Adipose tissue (tissue), 3 donors: Measurements from ENCODE around the gene ALOXE3. TPM values are rescaled to one million over a fixed set of nuclear protein-coding genes. Genes with fewer than 3 reads are reported as not detected.

ENCODE experiments used
- H3K27ac ChIP-seq: one replicate; pipeline ENCODE4 v1.5.1; 2013; ENCODE audit warnings: low read depth, low read length
- WGBS, 3 donors: extraction: QIAGEN DNeasy Blood & Tissue Kit; methylation state at CpG; one replicate each; pipeline ENCODE4 v1.1.7; 2013; 5-methylcytosine and 5-hydroxymethylcytosine counted together
- polyA plus RNA-seq, 3 donors: library from polyadenylated mRNA; stranded (reverse); fragments of 200-250 nt; gene quantifications; one replicate each; pipeline ENCODE4 v1.2.3, GENCODE V29; 2013
- donor health status: healthy with polysubstance abuse.
- donor health status: Bipolar disorder and iron deficiency.
- donor health status: healthy.

Gene ALOXE3
- polyA plus RNA-seq, result under 1 TPM in 2 of 3 donors, not detected in 1; 0.01 to 0.18 TPM

DNA sequence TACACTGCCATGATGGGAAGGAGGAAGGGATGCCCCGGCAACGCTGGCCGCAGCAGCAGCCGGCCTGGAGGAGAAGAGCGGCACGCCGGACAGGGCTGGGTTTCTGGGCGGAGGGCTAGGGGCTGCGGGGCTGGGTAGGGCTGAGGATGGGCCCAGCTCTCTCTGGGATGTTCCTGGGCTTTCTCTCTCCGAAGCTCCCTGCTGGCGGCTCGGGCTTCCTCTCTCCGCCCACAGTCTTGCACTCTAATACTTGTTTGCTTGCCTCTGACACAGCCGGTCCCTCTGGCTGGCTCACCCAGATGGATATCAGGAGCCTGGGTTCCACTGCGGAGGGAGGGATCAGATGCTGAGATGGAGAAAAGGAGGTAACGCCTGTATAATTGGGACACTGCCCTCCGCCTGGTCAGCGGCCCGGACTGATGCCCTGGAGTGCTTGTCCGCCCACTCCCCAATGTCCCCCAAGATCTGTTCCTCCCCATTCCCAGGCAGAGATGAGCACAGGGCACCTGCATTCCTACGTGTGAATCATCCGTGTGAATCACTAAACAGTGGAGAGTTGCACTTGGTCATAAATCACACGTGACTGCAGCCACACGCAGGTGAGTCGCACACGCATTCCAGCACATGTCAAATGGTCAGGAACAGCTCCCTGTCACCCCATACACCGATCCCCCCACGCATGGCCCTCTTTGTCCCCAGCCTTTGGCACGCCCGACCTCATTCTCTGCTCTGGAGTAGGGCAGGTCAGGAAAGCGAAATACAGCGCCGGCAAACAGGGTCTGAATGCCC, at the start of gene ALOXE3:
ALOXE3 (minus strand) TSS at position 535 of the 789 bp plus-strand sequence; CDS start at position 11, 524 bp downstream.
- WGBS, 3 donors, result 1 to 3% (median 1%) methylated on average over 33 of the region's 33 CpGs
- H3K27ac ChIP-seq, result no peak within 1 kb of the TSS

DNA sequence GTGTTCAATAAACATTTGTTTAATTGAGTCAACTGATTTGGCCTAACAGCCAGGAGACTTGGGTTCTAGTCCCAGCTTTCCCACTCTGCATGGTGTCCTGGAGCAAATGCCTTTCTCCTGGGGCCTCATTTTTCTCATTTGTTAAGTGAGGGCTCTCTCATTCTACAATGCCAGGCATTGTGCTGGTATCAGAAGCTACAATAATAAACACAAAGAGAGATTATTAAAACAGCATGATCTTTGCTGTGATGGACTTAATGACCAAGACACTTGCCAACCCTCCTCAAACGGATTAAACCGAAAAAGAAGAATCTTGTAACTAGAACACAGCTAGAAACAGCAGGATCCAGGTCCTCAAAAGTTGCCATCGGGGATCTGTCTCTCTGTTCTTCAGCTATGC, 49.2 kb upstream of the ALOXE3 start:
- H3K27ac ChIP-seq, result no peak overlapping the region
- 79 to 88% (median 88%) methylated on average over 3 of the region's 3 CpGs for WGBS, 3 donors

DNA sequence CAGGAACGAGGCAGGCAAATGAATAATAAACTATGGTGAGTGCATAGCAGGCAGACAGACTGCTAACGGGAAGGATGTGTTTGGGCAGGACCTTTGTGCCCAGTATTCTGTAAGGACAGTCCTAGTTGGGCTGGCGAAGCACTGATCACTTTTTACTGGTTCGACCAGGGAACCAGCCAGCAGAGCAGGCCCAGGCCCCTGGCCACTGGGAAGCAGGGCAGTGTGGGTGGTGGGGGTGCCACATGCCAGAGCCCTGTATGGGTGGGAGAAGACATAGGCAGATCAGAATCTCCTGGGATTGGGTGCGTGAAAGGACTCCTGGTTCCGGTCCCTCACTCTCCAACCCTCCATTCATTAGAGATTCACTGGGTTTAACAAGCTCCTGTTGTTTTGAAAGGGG, 48.4 kb upstream of the ALOXE3 start:
- 93 to 95% (median 94%) methylated on average over 6 of the region's 6 CpGs for WGBS, 3 donors
- H3K27ac ChIP-seq, result no peak overlapping the region

- 72 to 80% (median 79%) methylated on average over 6 of the region's 6 CpGs for WGBS, 3 donors
- H3K27ac ChIP-seq, result no peak overlapping the region
These were observed 46.5 kb upstream of the ALOXE3 start for GRCh38 chr17:8164815-8165131.

DNA sequence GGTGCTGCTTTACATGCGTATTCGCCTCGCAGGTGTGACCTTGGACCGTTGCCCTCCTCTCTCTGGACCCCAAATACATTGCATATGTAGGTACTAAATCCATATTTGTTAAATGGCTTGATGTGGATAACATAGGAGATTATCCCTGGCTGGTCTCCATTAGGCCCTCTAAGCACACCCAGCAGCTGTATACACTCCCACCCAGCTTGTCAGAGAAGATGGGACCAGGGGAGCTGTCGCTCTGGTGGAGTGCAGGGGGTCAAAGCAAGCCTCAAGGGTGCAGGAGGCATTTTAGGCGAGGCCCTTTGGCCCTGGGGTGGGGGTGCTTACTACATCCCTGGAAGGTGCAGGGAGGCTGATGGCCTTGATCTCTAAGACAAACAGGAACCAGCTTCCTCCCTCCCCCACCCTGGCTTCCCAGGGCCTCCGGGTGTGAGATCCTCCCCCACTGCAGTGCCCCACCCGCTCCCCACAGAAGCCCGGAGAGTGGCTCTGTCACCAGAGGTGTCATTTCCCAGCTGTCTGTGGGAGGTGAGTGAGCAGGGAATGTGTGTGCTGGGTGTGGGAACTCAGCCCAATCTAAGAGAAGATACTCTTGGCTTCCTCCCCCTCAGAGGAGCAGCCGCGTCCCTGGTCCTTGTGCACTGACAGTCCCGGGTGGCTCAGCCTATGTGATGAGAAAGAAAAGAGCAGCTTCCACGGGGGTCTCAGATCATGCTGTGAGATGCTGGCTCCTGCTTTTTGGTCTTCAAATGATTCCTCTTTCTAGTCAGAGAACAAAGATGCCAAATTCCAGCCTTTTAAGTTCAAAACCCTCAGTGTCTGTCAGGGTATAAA, 45.9 kb upstream of the ALOXE3 start:
- 18 to 23% (median 19%) methylated on average over 13 of the region's 13 CpGs for WGBS, 3 donors
- H3K27ac ChIP-seq, result no peak overlapping the region

DNA sequence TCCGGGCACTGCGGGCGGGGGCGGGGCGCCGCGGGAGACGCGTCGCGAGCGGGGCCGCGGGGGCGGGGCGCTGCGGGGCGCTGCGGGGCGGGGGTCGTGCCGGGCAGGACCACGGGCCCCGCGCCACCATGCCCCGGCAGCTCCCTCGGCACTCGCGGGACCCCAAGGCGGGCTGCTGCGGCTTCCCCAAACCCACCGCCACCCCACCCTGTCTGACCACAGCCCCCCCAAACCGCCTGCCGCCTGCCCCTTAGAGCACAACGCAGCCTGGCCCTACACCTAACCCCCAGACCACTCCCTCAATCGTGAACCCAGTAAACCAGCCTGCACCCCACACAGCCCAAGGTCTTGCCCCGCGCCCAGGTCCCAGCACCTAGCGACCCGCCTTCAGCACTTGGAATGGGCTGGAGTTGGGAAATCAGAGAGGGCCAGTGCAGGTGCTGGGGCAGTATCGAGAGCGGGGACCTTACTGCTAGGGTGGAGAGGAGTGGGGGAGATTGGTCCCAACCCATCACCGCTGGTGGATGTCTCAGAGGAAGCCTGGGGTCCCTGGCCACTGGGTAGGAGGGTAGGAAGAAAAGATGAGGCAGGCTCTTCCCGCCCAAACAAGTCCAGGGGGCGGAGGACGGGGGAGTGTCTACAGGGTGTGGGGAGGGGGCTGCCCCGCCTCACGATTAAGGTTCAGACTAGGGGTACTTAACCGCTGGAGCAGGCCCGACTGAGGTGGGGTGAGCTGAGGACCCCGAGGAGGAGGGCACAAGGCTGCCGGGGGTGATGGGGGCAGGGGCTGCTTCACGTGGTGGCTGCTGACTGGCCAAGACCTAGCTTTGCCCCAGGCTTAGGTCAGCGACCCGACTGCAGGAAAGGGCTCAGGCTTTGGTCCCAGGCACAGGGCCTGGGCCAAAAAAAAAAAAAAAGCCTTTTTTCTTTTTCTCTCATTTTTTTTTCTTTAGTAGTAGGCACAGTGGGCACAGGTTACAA, 45.0 kb upstream of the ALOXE3 start:
- H3K27ac ChIP-seq, result peak overlapping the region; percentile 68
- WGBS, 3 donors, result 12 to 18% (median 13%) methylated on average over 23 to 40 of the region's 55 CpGs

GRCh38 chr17:8162233-8162996, 44.1 kb upstream of the ALOXE3 start, which contains the start of gene VAMP2:
Gene VAMP2, minus strand, starts transcription at chr17:8162948. Its CDS starts 69 bp downstream, at chr17:8162879.
- 0 to 1% (median 0%) methylated on average over 48 to 62 of the region's 75 CpGs for WGBS, 3 donors
- peak within 1 kb of the TSS; percentile 68 for H3K27ac ChIP-seq

- H3K27ac ChIP-seq, result peak overlapping the region; percentile 68
- WGBS, 3 donors, result 40 to 59% (median 58%) methylated on average over 19 of the region's 19 CpGs
These were observed 43.2 kb upstream of the ALOXE3 start for GRCh38 chr17:8161289-8162232.

DNA sequence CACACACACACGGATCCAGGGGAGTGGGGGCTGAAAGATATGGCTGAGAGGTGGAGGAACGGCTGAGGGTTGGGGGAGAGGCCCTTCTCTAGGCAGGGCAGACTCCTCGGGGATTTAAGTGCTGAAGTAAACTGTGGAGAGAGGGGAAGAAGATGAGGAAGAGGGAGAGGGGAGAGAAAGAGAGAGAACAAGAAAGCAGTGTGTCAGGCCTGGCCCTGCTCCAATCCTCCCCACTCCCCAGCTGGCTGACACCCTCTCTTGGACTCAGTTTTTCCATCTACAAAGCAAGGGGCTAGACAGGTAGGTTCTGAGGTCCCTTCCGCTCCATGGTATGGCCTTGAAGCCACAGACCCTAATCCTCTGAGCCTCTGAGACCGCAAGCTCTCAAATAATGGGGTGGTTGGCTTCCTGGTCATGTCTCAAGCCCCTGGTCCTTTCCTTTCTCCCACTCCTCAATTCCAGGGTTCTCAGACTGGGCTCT, 42.5 kb upstream of the ALOXE3 start:
- WGBS, 3 donors, result 48 to 55% (median 53%) methylated on average over 5 of the region's 5 CpGs
- no peak overlapping the region for H3K27ac ChIP-seq

GRCh38 chr17:8160224-8160577, 41.9 kb upstream of the ALOXE3 start:
- no peak overlapping the region for H3K27ac ChIP-seq
- 55 to 73% (median 62%) methylated on average over 3 to 4 of the region's 4 CpGs for WGBS, 3 donors

DNA sequence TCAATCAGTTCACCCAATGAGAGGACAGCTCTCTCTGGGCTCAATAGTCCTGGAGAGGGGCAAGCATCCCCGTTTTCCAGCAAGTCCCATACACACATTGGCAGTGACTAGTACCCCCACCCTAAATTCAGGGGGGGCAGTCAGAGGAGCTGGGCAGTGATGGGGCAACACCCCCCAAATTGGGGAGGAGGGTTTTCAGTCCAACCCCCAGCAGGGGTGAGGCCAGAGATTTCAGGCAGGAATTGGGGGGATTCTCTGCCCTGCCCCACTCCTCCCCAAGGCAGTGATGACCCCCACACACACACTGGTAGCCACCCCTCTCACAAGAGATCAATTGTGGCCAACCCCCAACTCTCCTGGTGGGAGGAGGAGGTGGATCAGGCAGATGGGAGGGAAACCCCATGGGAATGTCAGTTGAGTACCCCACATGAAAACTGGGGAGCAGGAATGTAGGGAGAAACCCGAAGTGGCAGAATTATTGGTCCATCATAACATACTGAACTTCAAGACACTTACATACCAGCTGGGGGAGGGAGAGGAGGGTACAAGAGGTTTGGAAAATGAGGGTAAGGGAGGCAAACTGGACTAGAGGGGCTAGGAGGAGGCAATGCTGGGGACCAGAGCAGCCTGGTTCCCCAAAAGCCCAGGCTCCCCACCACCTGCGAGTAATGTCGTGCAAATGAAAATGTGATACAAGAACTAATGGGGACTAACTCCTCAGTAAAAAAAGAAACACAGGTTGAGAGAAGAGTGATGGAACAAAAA, 41.3 kb upstream of the ALOXE3 start:
- H3K27ac ChIP-seq, result no peak overlapping the region
- WGBS, 3 donors, result 77 to 81% (median 80%) methylated on average over 4 of the region's 4 CpGs

DNA sequence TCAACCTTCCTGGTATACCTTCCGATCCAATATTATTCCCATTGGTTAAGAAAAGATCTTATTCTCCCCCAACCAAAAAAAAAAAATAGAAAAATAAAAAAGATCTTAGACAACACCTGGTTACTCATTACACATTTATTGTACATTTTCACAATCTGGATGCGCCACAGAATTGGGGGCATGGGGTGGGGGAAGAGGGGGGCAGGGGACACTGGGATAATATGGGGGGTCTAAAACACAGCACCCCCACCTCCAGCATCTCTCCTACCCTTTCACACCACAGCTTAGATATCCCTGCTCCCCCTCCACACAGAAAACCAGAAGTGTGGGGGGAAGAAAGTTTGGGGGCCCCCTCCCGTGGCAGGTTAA, 40.7 kb upstream of the ALOXE3 start:
- 54 to 64% (median 60%) methylated on average over 3 of the region's 3 CpGs for WGBS, 3 donors
- H3K27ac ChIP-seq, result no peak overlapping the region

DNA sequence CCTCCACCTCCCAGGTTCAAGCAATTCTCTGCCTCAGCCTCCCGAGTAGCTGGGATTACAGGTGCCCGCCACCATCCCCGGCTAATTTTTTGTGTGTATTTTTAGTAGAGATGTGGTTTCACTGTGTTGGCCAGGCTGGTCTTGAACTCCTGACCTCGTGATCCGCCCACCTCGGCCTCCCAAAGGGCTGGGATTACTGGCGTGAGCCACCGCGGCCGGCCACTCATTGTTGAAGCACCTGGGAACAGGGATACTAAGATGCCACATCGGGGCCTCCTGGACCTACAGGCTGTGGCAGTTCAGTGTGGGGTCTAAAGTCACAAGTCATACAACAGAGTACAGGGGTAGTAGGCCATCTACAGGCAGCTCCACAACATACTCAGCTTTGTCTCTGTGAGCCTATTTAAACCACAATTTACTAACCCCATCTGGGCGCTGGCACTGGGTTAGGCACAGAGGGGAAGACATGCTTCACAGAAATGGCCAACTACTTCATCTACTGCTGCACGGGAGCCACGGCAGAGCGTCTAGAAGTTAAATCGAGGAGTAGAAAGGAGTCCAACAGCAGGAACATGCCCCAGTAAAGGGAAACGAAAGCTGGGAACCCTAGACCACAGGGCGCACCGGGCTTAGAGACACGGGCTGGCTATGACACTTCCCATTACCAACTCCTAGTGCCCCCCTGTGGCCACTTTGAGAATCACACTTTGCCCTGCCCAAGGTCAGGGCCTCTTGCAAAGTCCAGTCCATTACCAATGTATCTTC, 40.1 kb upstream of the ALOXE3 start:
- WGBS, 3 donors, result 39 to 46% (median 42%) methylated on average over 20 of the region's 20 CpGs

DNA sequence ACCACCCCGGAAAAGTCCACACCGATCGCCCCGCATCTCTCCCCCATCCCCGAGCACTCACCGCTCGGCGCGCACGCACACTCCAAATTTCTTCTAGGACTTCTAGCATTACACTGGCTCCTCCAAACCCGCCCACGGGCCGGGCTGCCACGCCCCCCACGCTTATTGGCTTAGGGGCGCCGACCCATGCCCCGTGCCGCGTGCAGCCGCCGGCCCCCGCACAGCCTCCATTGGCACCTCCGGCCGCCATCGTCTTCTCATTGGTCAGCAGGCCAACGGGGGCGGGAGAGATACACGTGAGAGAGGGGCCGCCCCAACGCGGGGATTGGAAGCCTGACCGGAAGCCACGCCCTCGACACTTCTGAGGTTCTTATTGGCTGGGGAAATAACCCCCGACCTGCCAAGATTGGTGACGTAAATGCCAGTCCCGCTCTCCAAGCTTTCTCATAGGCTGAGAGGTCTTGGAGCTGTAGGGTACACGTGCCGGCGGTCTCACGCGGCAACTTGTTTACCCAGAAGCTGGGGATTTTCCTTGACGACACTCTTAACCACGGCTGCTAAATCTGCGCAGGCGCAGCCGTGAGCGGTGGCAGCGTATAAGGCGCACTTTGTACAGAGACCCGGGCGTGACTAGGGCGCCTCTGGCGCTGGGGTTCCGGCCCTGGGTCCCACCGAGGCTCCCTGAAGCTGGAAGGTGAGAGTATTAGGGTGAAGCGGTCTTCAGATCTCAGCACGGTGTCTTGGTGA, 38.1 kb upstream of the ALOXE3 start:
- WGBS, 3 donors, result 0% methylated on average over 59 of the region's 59 CpGs
- H3K27ac ChIP-seq, result peak overlapping the region; percentile 96

More for the DNA sequence above, 40.1 kb upstream of the ALOXE3 start:
- no peak overlapping the region for H3K27ac ChIP-seq

- peak overlapping the region; percentile 90 for H3K27ac ChIP-seq
- WGBS, 3 donors, result 0 to 2% (median 2%) methylated on average over 11 of the region's 11 CpGs
These were observed 37.6 kb upstream of the ALOXE3 start for GRCh38 chr17:8155996-8156245.
